Measurements from ENCODE around the gene STX16. TPM values are rescaled to one million over a fixed set of nuclear protein-coding genes. Genes with fewer than 3 reads are reported as not detected.

The STX16 gene
- total and polyA plus RNA-seq, 2 of the 13 experiments (the other 11 are each of a cell fraction or from before 2014, with no cell fraction given), result 28.0 to 72.7 TPM

DNA sequence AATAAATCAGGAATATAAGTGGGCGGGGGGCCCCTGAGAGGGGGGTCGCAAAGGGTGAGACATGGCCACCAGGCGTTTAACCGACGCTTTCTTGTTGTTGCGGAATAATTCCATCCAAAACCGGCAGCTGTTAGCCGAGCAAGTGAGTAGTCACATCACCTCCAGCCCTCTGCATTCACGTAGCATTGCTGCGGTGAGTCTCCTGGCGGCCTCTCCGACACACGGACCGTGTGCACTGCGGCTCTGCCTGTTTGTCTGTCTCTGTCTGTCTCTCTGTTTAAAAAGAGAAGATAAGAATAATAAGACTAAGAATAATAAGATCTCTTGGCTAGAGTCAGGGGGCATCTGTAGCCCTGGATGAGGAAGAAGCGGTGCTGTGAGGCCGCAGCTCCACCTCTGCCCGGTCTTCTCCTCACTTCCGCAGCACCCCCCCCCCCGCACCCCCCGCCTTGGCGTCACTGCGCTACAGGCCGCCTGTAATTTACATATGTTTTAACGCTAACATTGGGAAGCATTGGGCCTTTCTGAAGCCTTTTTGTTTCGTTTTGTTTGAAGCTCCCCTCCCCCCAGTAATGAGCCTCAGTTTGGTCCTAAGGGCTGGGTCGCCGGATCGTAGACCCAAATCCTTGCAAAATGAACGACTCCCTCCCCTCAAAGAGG lies 993 bp downstream of the STX16 start (continued):
- TF ChIP-seq SNAPC4 (CRISPR knock-in tag; IDR thresholded peaks at IDR 0.05) (no peak), ZSCAN21 (CRISPR knock-in tag; IDR thresholded peaks at IDR 0.05; ENCODE audit: borderline replicate concordance) (no peak), MAFK (conservative IDR thresholded peaks at IDR 0.05 in 1 of 2, IDR thresholded peaks at IDR 0.05 in 1 of 2; ENCODE audit: low read length in 2 of 2) (no peak), MAFG (CRISPR knock-in tag; IDR thresholded peaks at IDR 0.05) (no peak), ZMYM2 (CRISPR knock-in tag; IDR thresholded peaks at IDR 0.05) (no peak), TSC22D2 (CRISPR knock-in tag; IDR thresholded peaks at IDR 0.05; ENCODE audit: borderline replicate concordance) (no peak), PHF21A (CRISPR knock-in tag; IDR thresholded peaks at IDR 0.05) (no peak), ZNF326 (CRISPR knock-in tag; IDR thresholded peaks at IDR 0.05; ENCODE audit: borderline replicate concordance) (no peak), BRCA1 (CRISPR knock-in tag; IDR thresholded peaks at IDR 0.05) (no peak), NONO (IDR thresholded peaks at IDR 0.05) (no peak), NONO (CRISPR knock-in tag; conservative IDR thresholded peaks at IDR 0.05) (no peak), NR2C2 (CRISPR knock-in tag; IDR thresholded peaks at IDR 0.05; ENCODE audit: borderline replicate concordance) (no peak), ZNF24 (IDR thresholded peaks at IDR 0.05) (no peak), ZNF343 (CRISPR knock-in tag; IDR thresholded peaks at IDR 0.05) (no peak), ZNF460 (CRISPR knock-in tag; IDR thresholded peaks at IDR 0.05; ENCODE audit: borderline replicate concordance) (no peak), NR2F2 (IDR thresholded peaks at IDR 0.05; ENCODE audit: borderline replicate concordance, low read depth) (no peak), ZNF256 (CRISPR knock-in tag; conservative IDR thresholded peaks at IDR 0.05) (no peak), ZFP62 (CRISPR knock-in tag; IDR thresholded peaks at IDR 0.05) (no peak), HMGXB4 (CRISPR knock-in tag; IDR thresholded peaks at IDR 0.05; ENCODE audit: borderline replicate concordance in 1 of 2, low read depth in 1 of 2) (no peak), GABPB1 (CRISPR knock-in tag; IDR thresholded peaks at IDR 0.05) (peak; percentile 81), HOXD1 (CRISPR knock-in tag; IDR thresholded peaks at IDR 0.05) (no peak), ZNF704 (CRISPR knock-in tag; IDR thresholded peaks at IDR 0.05; ENCODE audit: borderline replicate concordance) (no peak), PAWR (CRISPR knock-in tag; IDR thresholded peaks at IDR 0.05; ENCODE audit: borderline replicate concordance) (no peak), EZH2 (conservative IDR thresholded peaks at IDR 0.05; ENCODE audit: low read depth, low read length) (no peak)
